Naive thymus-derived CD4-positive, alpha-beta T cell (primary cell): ENCODE results near the gene ATP13A3. TPM values are rescaled to one million over a fixed set of nuclear protein-coding genes. Genes with fewer than 3 reads are reported as not detected.
"Not testable (repeated sequence)": the region's sequence is repeated elsewhere in the genome, so short reads cannot be mapped to it uniquely, and the experiment has no call there.

Experiments used
- ATAC-seq: fragments of 150-1000 bp; cut with Tn5 transposase; 2 replicates; pipeline ENCODE4 v1.10.0; 2021; ENCODE audit warnings: mild to moderate bottlenecking, moderate library complexity
- CTCF ChIA-PET: fragments of 350-600 bp; sonication (Branson Sonifier 250); formaldehyde crosslinking; loops from one replicate; lab custom pipeline; 2021; ENCODE audit warnings: antibody characterized with exemption; lab: Charles Lee
- POLR2A ChIA-PET: fragments of 350-600 bp; sonication (Branson Sonifier 250); formaldehyde crosslinking; loops from one replicate; lab custom pipeline; 2021; ENCODE audit warnings: antibody characterized with exemption, inconsistent platforms; lab: Charles Lee
- DNase-seq, 9 donors: peaks; one replicate each; pipeline versions ENCODE4 v3.0.0 to v3.0.0-alpha.2; 2020 to 2022; ENCODE audit warnings: mixed read lengths in 1 of 9
- H3K27ac ChIP-seq: one replicate; pipeline ENCODE4 v1.7.0; 2013; ENCODE audit warnings: mild to moderate bottlenecking, low read depth, low read length, moderate library complexity
- H3K27me3 ChIP-seq, 2 donors: one replicate each; pipeline ENCODE4 v1.7.0; 2013; ENCODE audit warnings: low read length in 2 of 2, mild to moderate bottlenecking in 2 of 2, moderate library complexity in 2 of 2; ENCODE audit not compliant: control insufficient read depth in 2 of 2, insufficient read depth in 2 of 2
- H3K36me3 ChIP-seq, 3 experiments: 1 replicate in 2 of 3; 2 replicates in 1 of 3; pipeline ENCODE4 v1.7.0; 2013; ENCODE audit warnings: low read length in 3 of 3, mild to moderate bottlenecking in 3 of 3, moderate library complexity in 1 of 3; ENCODE audit not compliant: insufficient read depth in 3 of 3, control insufficient read depth in 2 of 3
- H3K4me1 ChIP-seq, 2 donors: one replicate each; pipeline ENCODE4 v1.7.0; 2013; ENCODE audit warnings: low read length in 2 of 2, mild to moderate bottlenecking in 2 of 2, moderate library complexity in 1 of 2; ENCODE audit not compliant: control insufficient read depth in 2 of 2, insufficient read depth in 2 of 2
- H3K4me3 ChIP-seq: 2 replicates; pipeline ENCODE4 v1.7.0; 2013; ENCODE audit warnings: mild to moderate bottlenecking, low read length
- H3K9me3 ChIP-seq, 3 experiments: 1 replicate in 2 of 3; 2 replicates in 1 of 3; pipeline ENCODE4 v1.7.0; 2013; ENCODE audit warnings: low read length in 3 of 3; ENCODE audit not compliant: control insufficient read depth in 2 of 3
- H3K27ac Mint-ChIP-seq, 9 donors: one replicate each; pipeline ENCODE4 v1.8.0; 2020 to 2022; ENCODE audit warnings: mixed read lengths in 9 of 9, mild to moderate bottlenecking in 8 of 9, moderate library complexity in 5 of 9, inconsistent platforms in 2 of 9
- H3K27me3 Mint-ChIP-seq, 5 donors: one replicate each; pipeline ENCODE4 v1.8.0; 2021 to 2022; ENCODE audit warnings: mixed read lengths in 5 of 5, mild to moderate bottlenecking in 1 of 5
- H3K36me3 Mint-ChIP-seq, 5 donors: one replicate each; pipeline ENCODE4 v1.8.0; 2020 to 2022; ENCODE audit warnings: mixed read lengths in 5 of 5, mild to moderate bottlenecking in 3 of 5, inconsistent platforms in 1 of 5
- H3K4me1 Mint-ChIP-seq, 7 donors: one replicate each; pipeline ENCODE4 v1.8.0; 2020 to 2022; ENCODE audit warnings: mixed read lengths in 7 of 7, mild to moderate bottlenecking in 3 of 7, inconsistent platforms in 1 of 7
- H3K4me3 Mint-ChIP-seq, 10 donors: one replicate each; pipeline ENCODE4 v1.8.0; 2020 to 2022; ENCODE audit warnings: mild to moderate bottlenecking in 10 of 10, mixed read lengths in 10 of 10, moderate library complexity in 6 of 10, inconsistent platforms in 2 of 10
- H3K9me3 Mint-ChIP-seq, 11 donors: one replicate each; pipeline ENCODE4 v1.8.0; 2020 to 2022; ENCODE audit warnings: mixed read lengths in 11 of 11, mild to moderate bottlenecking in 4 of 11, inconsistent platforms in 1 of 11, moderate library complexity in 1 of 11
- intact Hi-C, 2 donors: fragments of 100-400 bp; cut with micrococcal nuclease; formaldehyde crosslinking; loops; one replicate each; pipeline ENCODE4 v1.15.1; 2023
- polyA plus RNA-seq, 2 donors: library from polyadenylated mRNA; unstranded; fragments of 300-500 nt; fragmentation: Illumina TruSeq; gene quantifications; one replicate each; pipeline ENCODE4 v1.2.3, GENCODE V29; 2021
- total RNA-seq, 6 experiments: library from RNA in 5 of 6; stranded (reverse) in 5 of 6; gene quantifications; 1 replicate in 5 of 6; 2 replicates in 1 of 6; pipeline ENCODE4 v1.2.3 and lab custom pipeline; 2021 to 2026

The ATP13A3 gene
- total and polyA plus RNA-seq, 7 experiments from 2014 or later = 4.6 to 81.8 (median 46.7) TPM

- peaks cover 15 to 24% of the 10 kb centered on the region in 2 donors for H3K4me1 ChIP-seq
- H3K27ac ChIP-seq, H3K9me3 Mint-ChIP-seq, H3K36me3 ChIP-seq, H3K4me3 ChIP-seq, H3K9me3 ChIP-seq, DNase-seq, H3K27me3 Mint-ChIP-seq, H3K27me3 ChIP-seq, ATAC-seq: not testable (repeated sequence)
- ChIA-PET POLR2A (interaction anchor here (3.5 kb wide), 1 partner anchor 101 kb away, joined by 17 read pairs; no protein-coding TSS in a partner anchor), CTCF (interaction anchor here (0.8 to 1.0 kb wide), 2 partner anchors 11 to 33 kb away, joined by 3 read pairs; no protein-coding TSS in a partner anchor)
- H3K27ac Mint-ChIP-seq = peak overlapping the region in 1 of 9 donors; percentile 36
- intact Hi-C loops = loop anchor here in 1 of 2 donors (10.0 kb wide), 2 partner anchors 348 to 1062 kb away; partner anchors contain the start of genes HES1 and PPP1R2
- peaks cover 0 to 14% (median 0%) of the 10 kb centered on the region in 5 donors for H3K36me3 Mint-ChIP-seq
- H3K4me3 Mint-ChIP-seq = peak overlapping the region in 1 of 10 donors; percentile 56
- H3K4me1 Mint-ChIP-seq = peaks cover 25 to 52% (median 48%) of the 10 kb centered on the region in 7 donors
These were observed 4.0 kb downstream of the ATP13A3 start for GRCh38 chr3:194482830-194483229.

DNA sequence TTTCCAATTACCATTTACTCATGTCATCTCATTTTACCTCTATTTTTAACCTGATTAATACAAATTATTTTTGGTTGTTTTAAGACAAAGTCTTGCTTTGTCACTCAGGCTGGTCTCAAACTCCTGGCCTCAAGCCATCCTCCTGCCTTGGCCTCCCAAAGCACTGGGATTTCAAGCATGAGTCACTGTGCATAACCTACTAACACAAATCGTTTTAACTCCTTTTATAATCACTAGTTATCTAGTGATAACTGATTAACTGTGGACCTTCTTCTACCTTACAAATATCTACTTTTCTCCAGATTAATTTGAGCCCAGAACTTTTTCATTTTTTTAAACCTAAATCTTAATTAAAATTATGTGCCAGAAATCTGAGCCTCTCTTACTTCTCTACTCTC is 4.6 kb downstream of the ATP13A3 start:
- no peak for ATAC-seq
- Mint-ChIP-seq H3K27me3 (no peaks in the 10 kb centered on the region), H3K9me3 (no peaks in the 10 kb centered on the region), H3K36me3 (peaks cover 0 to 14% (median 0%) of the 10 kb centered on the region in 5 donors), H3K4me1 (peaks cover 23 to 46% (median 44%) of the 10 kb centered on the region in 7 donors), H3K4me3 (peak overlapping the region in 1 of 10 donors; percentile 1), H3K27ac (peak overlapping the region in 3 of 9 donors; percentile 11 to 46 (median 41))
- H3K9me3 ChIP-seq = no peaks in the 10 kb centered on the region
- H3K36me3 ChIP-seq = peaks cover 0 to 3% (median 0%) of the 10 kb centered on the region in 3 experiments
- H3K27ac ChIP-seq = no peak overlapping the region
- CTCF ChIA-PET = no interaction called here
- intact Hi-C loops = loop anchor here in 1 of 2 donors (10.0 kb wide), 2 partner anchors 347 to 1063 kb away; partner anchors contain the start of genes HES1 and PPP1R2
- no peak overlapping the region for H3K4me3 ChIP-seq
- no peaks in the 10 kb centered on the region for H3K27me3 ChIP-seq
- peaks cover 12 to 18% of the 10 kb centered on the region in 2 donors for H3K4me1 ChIP-seq
- no peak for DNase-seq
- POLR2A ChIA-PET = no interaction called here

GRCh38 chr3:194481525-194482195 is 5.1 kb downstream of the ATP13A3 start:
- POLR2A ChIA-PET = no interaction called here
- Histone ChIP-seq H3K27ac (no peak overlapping the region), H3K27me3 (no peaks in the 10 kb centered on the region), H3K36me3 (peaks cover 0 to 3% (median 0%) of the 10 kb centered on the region in 3 experiments), H3K4me3 (no peak overlapping the region), H3K9me3 (no peaks in the 10 kb centered on the region), H3K4me1 (peaks cover 12 to 18% of the 10 kb centered on the region in 2 donors)
- Mint-ChIP-seq H3K9me3 (no peaks in the 10 kb centered on the region), H3K4me1 (peaks cover 23 to 46% (median 42%) of the 10 kb centered on the region in 7 donors), H3K4me3 (no peak overlapping the region), H3K36me3 (peaks cover 0 to 14% (median 0%) of the 10 kb centered on the region in 5 donors), H3K27me3 (no peaks in the 10 kb centered on the region), H3K27ac (peak overlapping the region in 5 of 9 donors; percentile 14 to 46 (median 38))
- no peak for ATAC-seq
- no peak for DNase-seq
- intact Hi-C loops = loop anchor here in 1 of 2 donors (10.0 kb wide), 2 partner anchors 347 to 1063 kb away; partner anchors contain the start of genes HES1 and PPP1R2
- CTCF ChIA-PET = no interaction called here

DNA sequence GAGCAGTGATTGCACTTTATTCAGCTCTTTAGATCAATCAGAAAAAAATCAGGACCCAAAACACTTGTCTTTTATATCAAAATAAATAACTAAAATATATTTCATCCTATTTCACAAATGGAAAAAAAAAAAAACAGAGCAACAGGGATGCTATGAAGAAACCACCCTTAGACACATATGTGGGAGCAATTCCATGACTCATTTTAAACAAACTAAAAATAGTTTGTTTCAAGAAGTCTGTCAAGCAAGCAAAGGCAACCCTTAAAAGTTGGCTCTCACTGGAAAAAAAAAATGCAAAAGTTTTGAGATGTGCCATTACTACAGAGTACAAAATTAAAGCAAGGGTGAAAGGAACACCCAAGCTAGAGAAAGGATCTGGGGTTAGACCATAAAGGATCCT is 5.7 kb downstream of the ATP13A3 start:
- H3K4me3 ChIP-seq = no peak overlapping the region
- intact Hi-C loops = loop anchor here in 1 of 2 donors (10.0 kb wide), 2 partner anchors 346 to 1064 kb away; partner anchors contain the start of genes HES1 and PPP1R2
- Mint-ChIP-seq H3K27ac (no peak overlapping the region), H3K27me3 (no peaks in the 10 kb centered on the region), H3K4me3 (no peak overlapping the region), H3K4me1 (peaks cover 23 to 46% (median 42%) of the 10 kb centered on the region in 7 donors), H3K36me3 (peaks cover 0 to 14% (median 0%) of the 10 kb centered on the region in 5 donors), H3K9me3 (no peaks in the 10 kb centered on the region)
- ChIA-PET POLR2A (no interaction called here), CTCF (interaction anchor here (0.7 kb wide), 1 partner anchor 224 kb away, joined by 5 read pairs; no protein-coding TSS in a partner anchor)
- peaks cover 12 to 18% of the 10 kb centered on the region in 2 donors for H3K4me1 ChIP-seq
- ATAC-seq (no peak), DNase-seq (no peak)
- H3K36me3 ChIP-seq = peaks cover 0 to 3% (median 0%) of the 10 kb centered on the region in 3 experiments
- no peak overlapping the region for H3K27ac ChIP-seq
- H3K27me3 ChIP-seq = no peaks in the 10 kb centered on the region
- no peaks in the 10 kb centered on the region for H3K9me3 ChIP-seq

DNA sequence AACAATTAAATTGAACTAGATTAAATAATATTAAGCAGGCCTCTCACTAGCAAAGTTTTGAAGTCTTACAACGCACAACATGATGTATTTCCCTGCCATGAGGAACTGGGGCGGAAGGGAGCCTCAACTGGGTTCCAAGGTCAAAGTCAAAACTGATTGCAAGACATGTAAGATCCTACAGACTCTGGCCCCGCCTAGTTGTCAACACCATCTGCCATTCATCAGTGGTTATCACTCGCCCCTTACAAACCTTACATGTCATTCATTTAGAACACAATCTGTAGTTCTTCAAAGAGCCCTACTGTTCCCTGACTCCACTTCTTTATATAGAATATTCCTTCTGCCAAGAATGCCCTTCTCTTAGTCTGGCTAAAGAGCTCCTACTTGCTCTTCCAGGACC is 10.0 kb downstream of the ATP13A3 start:
- peaks cover 0 to 3% (median 0%) of the 10 kb centered on the region in 3 experiments for H3K36me3 ChIP-seq
- H3K4me1 ChIP-seq = peaks cover 0 to 7% of the 10 kb centered on the region in 2 donors
- Mint-ChIP-seq H3K9me3 (peaks cover 0 to 2% (median 0%) of the 10 kb centered on the region in 11 donors), H3K36me3 (peaks cover 0 to 4% (median 0%) of the 10 kb centered on the region in 5 donors), H3K4me3 (no peak overlapping the region), H3K27ac (no peak overlapping the region), H3K27me3 (no peaks in the 10 kb centered on the region), H3K4me1 (peaks cover 18 to 36% (median 28%) of the 10 kb centered on the region in 7 donors)
- DNase-seq = no peak
- H3K9me3 ChIP-seq = no peaks in the 10 kb centered on the region
- H3K27ac ChIP-seq = no peak overlapping the region
- ATAC-seq = no peak
- intact Hi-C loops = loop anchor here in 1 of 2 donors (10.0 kb wide), 1 partner anchor 628 kb away; no protein-coding TSS in a partner anchor
- no peaks in the 10 kb centered on the region for H3K27me3 ChIP-seq
- H3K4me3 ChIP-seq = no peak overlapping the region
- POLR2A ChIA-PET = interaction anchor here (0.8 kb wide), 1 partner anchor 117 kb away, joined by 3 read pairs; no protein-coding TSS in a partner anchor
- CTCF ChIA-PET = interaction anchor here (0.8 to 1.5 kb wide), 2 partner anchors 97 to 117 kb away, joined by 3 to 4 read pairs; no protein-coding TSS in a partner anchor

GRCh38 chr3:194475978-194476377 is 10.8 kb downstream of the ATP13A3 start:
- ChIA-PET CTCF (no interaction called here), POLR2A (interaction anchor here (0.8 kb wide), 1 partner anchor 118 kb away, joined by 3 read pairs; no protein-coding TSS in a partner anchor)
- ATAC-seq (no peak), DNase-seq (no peak)
- H3K9me3 ChIP-seq = no peaks in the 10 kb centered on the region
- Mint-ChIP-seq H3K4me1 (peaks cover 17 to 30% (median 22%) of the 10 kb centered on the region in 7 donors), H3K9me3 (peaks cover 0 to 2% (median 0%) of the 10 kb centered on the region in 11 donors), H3K27me3 (no peaks in the 10 kb centered on the region), H3K4me3 (no peak overlapping the region), H3K27ac (no peak overlapping the region), H3K36me3 (peaks cover 0 to 4% (median 0%) of the 10 kb centered on the region in 5 donors)
- intact Hi-C loops = loop anchor here in 1 of 2 donors (10.0 kb wide), 1 partner anchor 629 kb away; no protein-coding TSS in a partner anchor
- H3K27me3 ChIP-seq = no peaks in the 10 kb centered on the region
- peaks cover 0 to 3% (median 0%) of the 10 kb centered on the region in 3 experiments for H3K36me3 ChIP-seq
- H3K27ac ChIP-seq = no peak overlapping the region
- no peak overlapping the region for H3K4me3 ChIP-seq
- H3K4me1 ChIP-seq = peaks cover 0 to 7% of the 10 kb centered on the region in 2 donors
